ENCODE results near the gene THSD4.
"Not testable (repeated sequence)": the region's sequence is repeated elsewhere in the genome, so short reads cannot be mapped to it uniquely, and the experiment has no call there.

- TF ChIP-seq POLR2A, POLR2AphosphoS5 (IDR thresholded peaks at IDR 0.05; ENCODE audit: low read depth, low read length): not testable (repeated sequence)
Observed at GRCh38 chr15:71725207-71725955, 610.1 kb downstream of the THSD4 start.
